ENCODE data around the gene WAPL. TPM values are rescaled to one million over a fixed set of nuclear protein-coding genes. Genes with fewer than 3 reads are reported as not detected.

The WAPL gene
- total RNA-seq, 6 experiments from 2014 or later = 13.4 to 21.3 (median 18.8) TPM

DNA sequence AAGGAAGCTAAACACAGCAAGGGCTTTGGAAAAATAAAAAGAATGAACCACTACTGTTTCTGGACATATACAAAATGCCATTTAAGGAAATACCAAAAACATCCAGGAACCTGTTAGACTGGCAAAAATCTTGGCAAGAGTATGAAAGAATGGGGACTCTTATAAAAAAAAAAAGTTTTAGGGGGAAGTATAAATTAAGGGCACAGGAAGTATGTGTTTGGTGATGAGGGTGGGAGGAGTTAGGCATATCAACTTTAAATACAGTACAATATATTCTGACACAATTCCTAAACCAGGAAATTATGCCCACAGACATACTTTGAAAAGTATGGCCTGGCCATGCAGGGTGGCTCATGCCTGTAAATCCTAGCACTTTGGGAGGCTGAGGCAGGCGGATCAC is 74.2 kb downstream of the WAPL start:
- 92% methylated on average over 1 of the region's 1 CpG for WGBS (ENCODE audit: insufficient coverage, low coverage, low lambda C conversion rate, missing lambda C conversion rate)
- ATAC-seq = no peak
- peaks cover 0 to 50% (median 2%) of the 10 kb centered on the region in 4 donors for H3K36me3 ChIP-seq
- H3K4me1 ChIP-seq = peaks cover 0 to 21% (median 3%) of the 10 kb centered on the region in 4 donors
- intact Hi-C loops (cut with DNase I) = no loop called here
- no peak for TF ChIP-seq POLR2A (IDR thresholded peaks at IDR 0.05)
- H3K9me3 ChIP-seq = no peaks in the 10 kb centered on the region
- no peak for DNase-seq
- no peaks in the 10 kb centered on the region for H3K27me3 ChIP-seq
- H3K4me3 ChIP-seq = no peak overlapping the region
- H3K27ac ChIP-seq = peak overlapping the region; percentile 3 to 70 (median 4)

- Histone ChIP-seq H3K36me3 (peaks cover 0 to 46% (median 2%) of the 10 kb centered on the region in 4 donors), H3K4me3 (no peak overlapping the region), H3K27me3 (no peaks in the 10 kb centered on the region), H3K9me3 (no peaks in the 10 kb centered on the region), H3K27ac (peak overlapping the region; percentile 3 to 70 (median 4)), H3K4me1 (peaks cover 0 to 21% (median 3%) of the 10 kb centered on the region in 4 donors)
- TF ChIP-seq, protein P1, sequence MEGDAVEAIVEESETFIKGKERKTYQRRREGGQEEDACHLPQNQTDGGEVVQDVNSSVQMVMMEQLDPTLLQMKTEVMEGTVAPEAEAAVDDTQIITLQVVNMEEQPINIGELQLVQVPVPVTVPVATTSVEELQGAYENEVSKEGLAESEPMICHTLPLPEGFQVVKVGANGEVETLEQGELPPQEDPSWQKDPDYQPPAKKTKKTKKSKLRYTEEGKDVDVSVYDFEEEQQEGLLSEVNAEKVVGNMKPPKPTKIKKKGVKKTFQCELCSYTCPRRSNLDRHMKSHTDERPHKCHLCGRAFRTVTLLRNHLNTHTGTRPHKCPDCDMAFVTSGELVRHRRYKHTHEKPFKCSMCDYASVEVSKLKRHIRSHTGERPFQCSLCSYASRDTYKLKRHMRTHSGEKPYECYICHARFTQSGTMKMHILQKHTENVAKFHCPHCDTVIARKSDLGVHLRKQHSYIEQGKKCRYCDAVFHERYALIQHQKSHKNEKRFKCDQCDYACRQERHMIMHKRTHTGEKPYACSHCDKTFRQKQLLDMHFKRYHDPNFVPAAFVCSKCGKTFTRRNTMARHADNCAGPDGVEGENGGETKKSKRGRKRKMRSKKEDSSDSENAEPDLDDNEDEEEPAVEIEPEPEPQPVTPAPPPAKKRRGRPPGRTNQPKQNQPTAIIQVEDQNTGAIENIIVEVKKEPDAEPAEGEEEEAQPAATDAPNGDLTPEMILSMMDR (IDR thresholded peaks at IDR 0.05) = no peak
- no peak for TF ChIP-seq POLR2A (IDR thresholded peaks at IDR 0.05)
- 33% methylated on average over 1 of the region's 1 CpG for WGBS (ENCODE audit: insufficient coverage, low coverage, low lambda C conversion rate, missing lambda C conversion rate)
- ATAC-seq (peak in 3 of 4 donors; percentile 46 to 76 (median 58)), DNase-seq (no peak)
- intact Hi-C loops (cut with DNase I) = no loop called here
Measured at GRCh38 chr10:86446987-86447386, 74.6 kb downstream of the WAPL start.

GRCh38 chr10:86446440-86446839 is 75.2 kb downstream of the WAPL start:
- DNase-seq = no peak

DNA sequence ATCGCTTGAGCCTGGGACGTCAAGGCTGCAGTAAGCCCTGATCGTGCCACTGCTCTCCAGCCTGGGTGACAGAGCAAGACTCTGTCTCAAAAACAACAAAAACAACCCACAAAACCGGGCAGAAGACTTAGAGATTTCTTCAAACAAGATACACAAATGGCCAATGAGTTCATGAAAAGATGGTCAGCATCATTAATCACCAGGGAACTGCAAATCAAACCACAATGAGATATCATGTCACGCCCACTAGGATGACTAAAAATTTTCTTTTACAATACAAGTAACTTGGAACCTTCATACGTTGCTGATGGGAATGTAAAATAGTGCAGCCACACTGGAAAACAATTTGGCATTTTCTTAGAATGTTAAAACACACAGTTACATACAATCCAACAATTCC is 77.7 kb downstream of the WAPL start:
- intact Hi-C loops (cut with DNase I) = no loop called here
- Histone ChIP-seq H3K27ac (no peak overlapping the region), H3K4me1 (peaks cover 0 to 40% (median 12%) of the 10 kb centered on the region in 4 donors), H3K36me3 (peaks cover 0 to 32% (median 0%) of the 10 kb centered on the region in 4 donors), H3K4me3 (no peak overlapping the region), H3K27me3 (no peaks in the 10 kb centered on the region), H3K9me3 (no peaks in the 10 kb centered on the region)
- TF ChIP-seq POLR2A (IDR thresholded peaks at IDR 0.05) = no peak
- TF ChIP-seq, protein P1 (IDR thresholded peaks at IDR 0.05) = no peak
- 68% methylated on average over 6 of the region's 6 CpGs for WGBS (ENCODE audit: insufficient coverage, low coverage, low lambda C conversion rate, missing lambda C conversion rate)
- DNase-seq (no peak), ATAC-seq (no peak)

More at GRCh38 chr10:86446440-86446839, 75.2 kb downstream of the WAPL start:
- ATAC-seq = no peak
- 54% methylated on average over 1 of the region's 1 CpG for WGBS (ENCODE audit: insufficient coverage, low coverage, low lambda C conversion rate, missing lambda C conversion rate)
- H3K36me3 ChIP-seq = peaks cover 0 to 40% (median 0%) of the 10 kb centered on the region in 4 donors
- no peaks in the 10 kb centered on the region for H3K9me3 ChIP-seq
- H3K4me1 ChIP-seq = peaks cover 0 to 22% (median 3%) of the 10 kb centered on the region in 4 donors
- H3K27ac ChIP-seq = peak overlapping the region in 2 of 3 donors; percentile 3 to 70
- no peak overlapping the region for H3K4me3 ChIP-seq
- intact Hi-C loops (cut with DNase I) = no loop called here
- TF ChIP-seq, protein P1 (IDR thresholded peaks at IDR 0.05) = no peak
- TF ChIP-seq POLR2A (IDR thresholded peaks at IDR 0.05) = no peak
- H3K27me3 ChIP-seq = no peaks in the 10 kb centered on the region

DNA sequence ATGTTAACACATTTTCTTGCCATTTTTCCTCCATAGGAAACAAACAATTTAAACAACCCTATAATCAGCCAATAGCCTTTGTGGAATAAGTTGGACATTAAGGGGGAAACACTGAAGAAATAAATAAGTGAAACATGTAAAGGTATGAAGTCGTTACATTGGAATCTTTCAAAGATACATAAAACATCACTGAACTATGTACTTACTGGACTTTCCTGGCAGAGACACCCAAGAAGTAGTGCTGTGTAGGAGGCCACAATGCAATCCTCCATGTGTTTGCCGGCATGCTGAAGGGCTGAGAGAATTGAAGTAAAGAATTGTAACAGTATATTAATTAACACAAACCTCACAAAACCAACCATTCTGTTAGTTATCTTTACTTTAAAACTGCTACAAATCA is 78.5 kb downstream of the WAPL start:
- Histone ChIP-seq H3K9me3 (no peaks in the 10 kb centered on the region), H3K4me3 (no peak overlapping the region), H3K36me3 (peaks cover 0 to 32% (median 0%) of the 10 kb centered on the region in 4 donors), H3K27ac (no peak overlapping the region), H3K4me1 (peaks cover 0 to 46% (median 16%) of the 10 kb centered on the region in 4 donors), H3K27me3 (no peaks in the 10 kb centered on the region)
- ATAC-seq = no peak
- no peak for DNase-seq
- TF ChIP-seq, protein P1 (IDR thresholded peaks at IDR 0.05) = no peak
- TF ChIP-seq POLR2A (IDR thresholded peaks at IDR 0.05) = no peak
- intact Hi-C loops (cut with DNase I) = no loop called here
- WGBS (ENCODE audit: insufficient coverage, low coverage, low lambda C conversion rate, missing lambda C conversion rate) = 62% methylated on average over 2 of the region's 2 CpGs

Data from right lobe of liver (tissue), 6 donors.